OCI-LY1 (cell line): ENCODE data around the gene SFXN4.

Source experiments
- H2AFZ ChIP-seq: fragments of 200-600 bp; sonication (generic), shearing (Covaris generic); 2 replicates; pipeline ENCODE4 v1.6.0; 2014; ENCODE audit warnings: antibody characterized with exemption, mild to moderate bottlenecking, low read length
- H3F3A ChIP-seq: fragments of 200-600 bp; sonication (generic), shearing (Covaris generic); 2 replicates; pipeline ENCODE4 v1.6.0; 2014; ENCODE audit warnings: mild to moderate bottlenecking, antibody characterized with exemption, low read length, moderate library complexity; ENCODE audit not compliant: insufficient read depth
- H3K27ac ChIP-seq: fragments of 200-600 bp; sonication (generic); 2 replicates; pipeline ENCODE4 v1.5.1; 2014; ENCODE audit warnings: low read length, mixed run types, mild to moderate bottlenecking, low read depth; ENCODE audit not compliant: poor library complexity, severe bottlenecking
- H3K27me3 ChIP-seq: fragments of 200-600 bp; sonication (generic); 2 replicates; pipeline ENCODE4 v1.6.0; 2014; ENCODE audit warnings: antibody characterized with exemption, mild to moderate bottlenecking, low read length, moderate library complexity; ENCODE audit not compliant: insufficient read depth
- H3K36me3 ChIP-seq: fragments of 200-600 bp; sonication (generic); 2 replicates; pipeline ENCODE4 v1.6.1; 2014; ENCODE audit warnings: mild to moderate bottlenecking, antibody characterized with exemption, low read length, moderate library complexity, mixed read lengths; ENCODE audit not compliant: insufficient read depth
- H3K4me1 ChIP-seq: fragments of 200-600 bp; sonication (generic); 2 replicates; pipeline ENCODE4 v1.5.1; 2014; ENCODE audit warnings: mild to moderate bottlenecking, low read length, moderate library complexity; ENCODE audit not compliant: insufficient read depth, severe bottlenecking
- H3K4me2 ChIP-seq: fragments of 200-600 bp; sonication (generic), shearing (Covaris generic); 2 replicates; pipeline ENCODE4 v1.6.1; 2014; ENCODE audit warnings: low read length
- H3K4me3 ChIP-seq: fragments of 200-600 bp; sonication (generic); 2 replicates; pipeline ENCODE4 v1.5.1; 2014; ENCODE audit warnings: low read length, low read depth, mild to moderate bottlenecking, mixed read lengths; ENCODE audit not compliant: poor library complexity, severe bottlenecking
- H3K79me2 ChIP-seq: fragments of 200-600 bp; shearing (Covaris generic); 2 replicates; pipeline ENCODE4 v1.6.1; 2016; ENCODE audit warnings: mixed run types, low read length, mixed read lengths; ENCODE audit not compliant: insufficient read depth
- H3K9ac ChIP-seq: fragments of 200-600 bp; sonication (generic), shearing (Covaris generic); 2 replicates; pipeline ENCODE4 v1.6.1; 2014; ENCODE audit warnings: mild to moderate bottlenecking, low read length, mixed read lengths
- H3K9me2 ChIP-seq: fragments of 200-600 bp; sonication (generic), shearing (Covaris generic); 2 replicates; pipeline ENCODE4 v1.6.1; 2014; ENCODE audit warnings: low read depth, mild to moderate bottlenecking, low read length, mixed read lengths
- H3K9me3 ChIP-seq: fragments of 200-600 bp; shearing (Covaris generic); 2 replicates; pipeline ENCODE4 v1.6.1; 2014; ENCODE audit warnings: low read length, mixed read lengths
- H4K20me1 ChIP-seq: fragments of 200-600 bp; sonication (generic), shearing (Covaris generic); 2 replicates; pipeline ENCODE4 v1.6.0; 2016; ENCODE audit warnings: mild to moderate bottlenecking, low read length; ENCODE audit not compliant: insufficient read depth
- EZH2 ChIP-seq: fragments of 200-600 bp; sonication (generic), shearing (Covaris generic); IDR thresholded peaks from 2 replicates; pipeline ENCODE4 v1.8.0; 2017; ENCODE audit warnings: borderline replicate concordance, mixed run types, mild to moderate bottlenecking, antibody characterized with exemption, low read length, moderate library complexity, mixed read lengths
- TF ChIP-seq, protein P1 (sequence below): fragments of 200-600 bp; sonication (generic), shearing (Covaris generic); IDR thresholded peaks from 2 replicates; pipeline ENCODE4 v1.5.1; 2017; ENCODE audit warnings: mild to moderate bottlenecking, antibody characterized with exemption, low read length, moderate library complexity, mixed read lengths

Gene SFXN4

DNA sequence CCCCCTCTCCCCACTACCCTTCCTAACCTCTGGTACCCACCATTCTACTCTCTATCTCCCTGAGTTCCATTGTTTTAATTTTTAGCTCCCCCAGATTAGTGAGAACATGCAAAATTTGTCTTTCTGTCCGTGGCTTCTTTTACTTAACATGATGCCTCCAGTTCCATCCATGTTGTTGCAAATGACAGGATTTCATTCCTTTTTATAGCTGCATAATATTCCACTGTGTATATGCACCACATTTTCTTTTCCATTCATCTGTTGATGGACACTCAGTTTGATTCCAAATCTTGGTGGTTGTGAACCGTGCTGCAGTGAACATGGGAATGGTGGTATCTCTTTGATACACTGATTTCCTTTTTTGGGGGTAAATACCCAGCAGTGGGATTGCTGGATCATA lies 39.6 kb downstream of the SFXN4 start:
- Histone ChIP-seq H3K9me3 (no peaks in the 10 kb centered on the region), H3K27ac (no peak overlapping the region), H2AFZ (no peak overlapping the region), H4K20me1 (no peaks in the 10 kb centered on the region), H3K27me3 (no peaks in the 10 kb centered on the region), H3K79me2 (no peaks in the 10 kb centered on the region), H3F3A (peaks cover under 1% of the 10 kb centered on the region; the same call in 1 of the 2 replicates), H3K4me1 (peaks cover 4% of the 10 kb centered on the region), H3K9me2 (no peaks in the 10 kb centered on the region), H3K4me3 (no peak overlapping the region), H3K4me2 (no peak overlapping the region), H3K36me3 (peaks cover 50% of the 10 kb centered on the region), H3K9ac (no peak overlapping the region)
- no peak for TF ChIP-seq EZH2
- TF ChIP-seq, protein P1, sequence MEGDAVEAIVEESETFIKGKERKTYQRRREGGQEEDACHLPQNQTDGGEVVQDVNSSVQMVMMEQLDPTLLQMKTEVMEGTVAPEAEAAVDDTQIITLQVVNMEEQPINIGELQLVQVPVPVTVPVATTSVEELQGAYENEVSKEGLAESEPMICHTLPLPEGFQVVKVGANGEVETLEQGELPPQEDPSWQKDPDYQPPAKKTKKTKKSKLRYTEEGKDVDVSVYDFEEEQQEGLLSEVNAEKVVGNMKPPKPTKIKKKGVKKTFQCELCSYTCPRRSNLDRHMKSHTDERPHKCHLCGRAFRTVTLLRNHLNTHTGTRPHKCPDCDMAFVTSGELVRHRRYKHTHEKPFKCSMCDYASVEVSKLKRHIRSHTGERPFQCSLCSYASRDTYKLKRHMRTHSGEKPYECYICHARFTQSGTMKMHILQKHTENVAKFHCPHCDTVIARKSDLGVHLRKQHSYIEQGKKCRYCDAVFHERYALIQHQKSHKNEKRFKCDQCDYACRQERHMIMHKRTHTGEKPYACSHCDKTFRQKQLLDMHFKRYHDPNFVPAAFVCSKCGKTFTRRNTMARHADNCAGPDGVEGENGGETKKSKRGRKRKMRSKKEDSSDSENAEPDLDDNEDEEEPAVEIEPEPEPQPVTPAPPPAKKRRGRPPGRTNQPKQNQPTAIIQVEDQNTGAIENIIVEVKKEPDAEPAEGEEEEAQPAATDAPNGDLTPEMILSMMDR, result no peak

DNA sequence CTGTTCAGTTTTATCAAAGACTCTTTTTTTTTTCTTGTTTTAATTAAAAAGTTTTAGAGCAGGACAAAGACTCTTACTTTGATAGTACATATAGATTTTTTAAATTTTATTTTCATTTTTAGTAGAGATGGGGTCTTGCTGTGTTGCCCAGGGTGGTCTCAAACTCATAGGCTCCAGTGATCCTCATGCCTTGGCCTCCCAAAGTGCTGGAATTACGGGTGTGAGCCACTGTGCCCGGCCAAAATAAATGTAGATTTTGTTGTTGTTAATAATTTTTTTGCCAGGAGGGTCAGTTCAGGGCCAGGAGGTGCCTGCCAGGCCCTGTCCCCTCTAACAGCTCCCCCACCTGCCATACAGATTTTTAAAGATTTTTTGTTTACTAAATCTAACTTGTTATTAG lies 44.6 kb downstream of the SFXN4 start:
- H3K27me3 ChIP-seq, result no peaks in the 10 kb centered on the region
- no peaks in the 10 kb centered on the region for H3K79me2 ChIP-seq
- peaks cover 15% of the 10 kb centered on the region for H3K4me1 ChIP-seq
- no peaks in the 10 kb centered on the region for H3K9me3 ChIP-seq
- H3F3A ChIP-seq, result peaks cover 13% of the 10 kb centered on the region
- peak overlapping the region; percentile 85 for H3K27ac ChIP-seq
- H3K4me2 ChIP-seq, result peak overlapping the region; percentile 55
- H3K36me3 ChIP-seq, result peaks cover 42% of the 10 kb centered on the region
- no peaks in the 10 kb centered on the region for H3K9me2 ChIP-seq
- H4K20me1 ChIP-seq, result no peaks in the 10 kb centered on the region
- H3K9ac ChIP-seq, result peak overlapping the region; percentile 28; the same call in 1 of the 2 replicates
- no peak overlapping the region for H3K4me3 ChIP-seq
- no peak overlapping the region for H2AFZ ChIP-seq
- TF ChIP-seq EZH2, result no peak
- TF ChIP-seq, protein P1, result no peak

DNA sequence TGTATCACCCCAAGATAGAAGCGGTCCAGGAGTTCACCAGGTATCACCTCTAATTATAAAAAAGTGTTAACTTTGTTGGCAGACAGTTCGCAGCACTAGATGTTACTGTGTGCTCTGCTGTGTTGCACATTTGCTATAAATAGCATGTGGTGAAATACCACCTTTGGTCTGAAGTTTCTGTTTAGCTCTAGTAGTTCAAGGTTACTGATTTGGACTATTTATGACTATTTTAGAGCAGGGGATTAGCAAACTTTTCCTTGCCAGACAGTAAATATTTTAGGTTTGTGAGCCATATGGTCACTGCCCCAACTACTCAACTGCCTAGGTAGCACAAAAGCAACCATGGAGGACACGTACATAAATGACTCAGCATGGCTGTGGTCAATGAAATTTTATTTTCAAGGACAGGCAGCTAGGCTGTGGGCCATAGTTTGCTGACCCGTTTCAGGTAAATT lies 45.1 kb downstream of the SFXN4 start:
- TF ChIP-seq EZH2, result no peak
- TF ChIP-seq, protein P1, result no peak
- Histone ChIP-seq H3K27ac (peak overlapping the region; percentile 85), H3F3A (peaks cover 13% of the 10 kb centered on the region), H3K4me2 (peak overlapping the region; percentile 55), H2AFZ (no peak overlapping the region), H3K9me3 (no peaks in the 10 kb centered on the region), H3K36me3 (peaks cover 39% of the 10 kb centered on the region), H3K9ac (peak overlapping the region; percentile 28), H3K9me2 (no peaks in the 10 kb centered on the region), H3K4me1 (peaks cover 15% of the 10 kb centered on the region), H3K79me2 (no peaks in the 10 kb centered on the region), H3K4me3 (no peak overlapping the region), H3K27me3 (no peaks in the 10 kb centered on the region), H4K20me1 (no peaks in the 10 kb centered on the region)
